ENCODE measurements around the gene OR11A1. TPM values are rescaled to one million over a fixed set of nuclear protein-coding genes. Genes with fewer than 3 reads are reported as not detected.

Gene OR11A1
- total RNA-seq, 1 donor from 2014 or later: not detected

- no peak for DNase-seq (ENCODE audit: low read depth)
- no peaks in the 10 kb centered on the region for H3K36me3 ChIP-seq (ENCODE audit: control insufficient read depth, insufficient read depth, low read length)
- FAIRE-seq: no peak
- no peak overlapping the region for H3K4me3 ChIP-seq (ENCODE audit: low read depth, low read length)
- no peak for TF ChIP-seq CTCF (IDR thresholded peaks at IDR 0.05; ENCODE audit: insufficient read depth, low read length, severe bottlenecking)
- peaks cover 2% of the 10 kb centered on the region for H3K27me3 ChIP-seq (ENCODE audit: control insufficient read depth, insufficient read depth, low read length)
Observed at GRCh38 chr6:29494131-29494530, 37.3 kb upstream of the OR11A1 start.

- no peaks in the 10 kb centered on the region for H3K36me3 ChIP-seq (ENCODE audit: control insufficient read depth, insufficient read depth, low read length)
- H3K4me3 ChIP-seq (ENCODE audit: low read depth, low read length): no peak overlapping the region
- H3K27me3 ChIP-seq (ENCODE audit: control insufficient read depth, insufficient read depth, low read length): peaks cover 2% of the 10 kb centered on the region
- no peak for TF ChIP-seq CTCF (IDR thresholded peaks at IDR 0.05; ENCODE audit: insufficient read depth, low read length, severe bottlenecking)
- DNase-seq (ENCODE audit: low read depth): no peak
- FAIRE-seq: no peak
Observed at GRCh38 chr6:29493261-29493660, 36.4 kb upstream of the OR11A1 start.

- FAIRE-seq (no peak), DNase-seq (ENCODE audit: low read depth) (no peak)
- no peak for TF ChIP-seq CTCF (IDR thresholded peaks at IDR 0.05; ENCODE audit: insufficient read depth, low read length, severe bottlenecking)
- Histone ChIP-seq H3K27me3 (ENCODE audit: control insufficient read depth, insufficient read depth, low read length) (no peaks in the 10 kb centered on the region), H3K4me3 (ENCODE audit: low read depth, low read length) (no peak overlapping the region), H3K36me3 (ENCODE audit: control insufficient read depth, insufficient read depth, low read length) (no peaks in the 10 kb centered on the region)
Observed at GRCh38 chr6:29491574-29491973, 34.7 kb upstream of the OR11A1 start.

- TF ChIP-seq CTCF (IDR thresholded peaks at IDR 0.05; ENCODE audit: insufficient read depth, low read length, severe bottlenecking): no peak
- Histone ChIP-seq H3K4me3 (ENCODE audit: low read depth, low read length) (no peak overlapping the region), H3K27me3 (ENCODE audit: control insufficient read depth, insufficient read depth, low read length) (no peaks in the 10 kb centered on the region), H3K36me3 (ENCODE audit: control insufficient read depth, insufficient read depth, low read length) (no peaks in the 10 kb centered on the region)
- DNase-seq (ENCODE audit: low read depth) (no peak), FAIRE-seq (no peak)
Observed at GRCh38 chr6:29490552-29490951, 33.7 kb upstream of the OR11A1 start.

GRCh38 chr6:29490055-29490454, 33.2 kb upstream of the OR11A1 start:
- Histone ChIP-seq H3K4me3 (ENCODE audit: low read depth, low read length) (no peak overlapping the region), H3K36me3 (ENCODE audit: control insufficient read depth, insufficient read depth, low read length) (no peaks in the 10 kb centered on the region), H3K27me3 (ENCODE audit: control insufficient read depth, insufficient read depth, low read length) (no peaks in the 10 kb centered on the region)
- no peak for DNase-seq (ENCODE audit: low read depth)
- FAIRE-seq: no peak
- TF ChIP-seq CTCF (IDR thresholded peaks at IDR 0.05; ENCODE audit: insufficient read depth, low read length, severe bottlenecking): no peak

GRCh38 chr6:29489286-29489685, 32.4 kb upstream of the OR11A1 start:
- Histone ChIP-seq H3K36me3 (ENCODE audit: control insufficient read depth, insufficient read depth, low read length) (no peaks in the 10 kb centered on the region), H3K4me3 (ENCODE audit: low read depth, low read length) (no peak overlapping the region), H3K27me3 (ENCODE audit: control insufficient read depth, insufficient read depth, low read length) (no peaks in the 10 kb centered on the region)
- DNase-seq (ENCODE audit: low read depth) (no peak), FAIRE-seq (no peak)
- TF ChIP-seq CTCF (IDR thresholded peaks at IDR 0.05; ENCODE audit: insufficient read depth, low read length, severe bottlenecking): no peak

All from bronchial epithelial cell (primary cell).